HepG2 (cell line): ENCODE measurements around the gene NID1. TPM values are rescaled to one million over a fixed set of nuclear protein-coding genes. Genes with fewer than 3 reads are reported as not detected.

ENCODE experiments used
- ARHGAP35 ChIP-seq: sonication (generic); formaldehyde crosslinking; IDR thresholded peaks from 2 replicates; pipeline ENCODE4 v1.9.0; 2022; ENCODE audit warnings: mild to moderate bottlenecking, inconsistent platforms, moderate library complexity, missing genetic modification reagents, borderline replicate concordance
- ARNT ChIP-seq: fragments of 450-650 bp; IDR thresholded peaks from 2 replicates; pipeline ENCODE4 v1.6.1; 2017
- GFI1 ChIP-seq: sonication (generic); formaldehyde crosslinking; IDR thresholded peaks from 2 replicates; pipeline ENCODE4 v1.5.0; 2020; ENCODE audit warnings: missing genetic modification reagents, mild to moderate bottlenecking, borderline replicate concordance
- HDAC1 ChIP-seq: sonication (generic); formaldehyde crosslinking; IDR thresholded peaks from 2 replicates; pipeline ENCODE4 v1.5.1; 2020; ENCODE audit warnings: mild to moderate bottlenecking, missing genetic modification reagents
- HDAC6 ChIP-seq: fragments of 200-600 bp; sonication (generic); IDR thresholded peaks from 2 replicates; pipeline ENCODE4 v1.7.0; 2017; ENCODE audit warnings: mild to moderate bottlenecking, antibody characterized with exemption, low read length, low read depth
- HES4 ChIP-seq: sonication (generic); formaldehyde crosslinking; IDR thresholded peaks from 2 replicates; pipeline ENCODE4 v1.9.0; 2021; ENCODE audit warnings: mild to moderate bottlenecking, missing genetic modification reagents, borderline replicate concordance
- IRX3 ChIP-seq: sonication (generic); formaldehyde crosslinking; IDR thresholded peaks from 2 replicates; pipeline ENCODE4 v1.8.1; 2023; ENCODE audit warnings: mild to moderate bottlenecking, low read depth, missing genetic modification reagents, borderline replicate concordance
- KDM1A ChIP-seq: IDR thresholded peaks from 2 replicates; pipeline ENCODE4 v1.6.1; 2016; ENCODE audit warnings: missing compliant biosample characterization
- KDM5A ChIP-seq: fragments of 200-600 bp; sonication (generic); IDR thresholded peaks from 2 replicates; pipeline ENCODE4 v1.7.0; 2018; ENCODE audit warnings: antibody characterized with exemption, mild to moderate bottlenecking, low read length, borderline replicate concordance
- KLF13 ChIP-seq: sonication (generic); formaldehyde crosslinking; IDR thresholded peaks from 2 replicates; pipeline ENCODE4 v1.4.0; 2020; ENCODE audit warnings: mild to moderate bottlenecking, missing genetic modification reagents
- NONO ChIP-seq, 2 experiments: fragments of 450-650 bp in 1 of 2; sonication (generic) in 1 of 2; formaldehyde crosslinking in 1 of 2; IDR thresholded peaks in 1 of 2; conservative IDR thresholded peaks in 1 of 2; 2 replicates each; pipeline versions ENCODE4 v1.6.1 to v1.8.0; 2017 to 2022; ENCODE audit warnings: mild to moderate bottlenecking in 1 of 2, missing genetic modification reagents in 1 of 2, moderate library complexity in 1 of 2
- PLRG1 ChIP-seq: fragments of 450-650 bp; conservative IDR thresholded peaks from 2 replicates; pipeline ENCODE4 v1.6.1; 2016
- POLR2A ChIP-seq, 2 experiments: IDR thresholded peaks; 2 replicates each; pipeline ENCODE4 v1.6.1; 2011; ENCODE audit warnings: low read depth in 2 of 2, low read length in 2 of 2, mild to moderate bottlenecking in 1 of 2, moderate library complexity in 1 of 2; ENCODE audit not compliant: insufficient read depth in 1 of 2
- RXRA ChIP-seq: sonication (generic); formaldehyde crosslinking; IDR thresholded peaks from 2 replicates; pipeline ENCODE4 v1.5.1; 2020; ENCODE audit warnings: missing genetic modification reagents
- SAFB2 ChIP-seq: sonication (generic); formaldehyde crosslinking; IDR thresholded peaks from 2 replicates; pipeline ENCODE4 v1.5.1; 2020; ENCODE audit warnings: missing genetic modification reagents, low read depth, mild to moderate bottlenecking, borderline replicate concordance
- SP1 ChIP-seq, 2 experiments: fragments of 450-650 bp in 1 of 2; sonication (generic) in 1 of 2; formaldehyde crosslinking in 1 of 2; IDR thresholded peaks; 2 replicates each; pipeline versions ENCODE4 v1.4.0 to v1.6.1; 2016 to 2020; ENCODE audit warnings: missing genetic modification reagents in 1 of 2
- YEATS2 ChIP-seq: sonication (generic); formaldehyde crosslinking; IDR thresholded peaks from 2 replicates; pipeline ENCODE4 v1.4.0; 2020; ENCODE audit warnings: missing genetic modification reagents, borderline replicate concordance
- ZFP36L2 ChIP-seq: sonication (generic); formaldehyde crosslinking; IDR thresholded peaks from 2 replicates; pipeline ENCODE4 v1.4.0; 2020; ENCODE audit warnings: missing genetic modification reagents
- ZFX ChIP-seq: sonication (generic); formaldehyde crosslinking; IDR thresholded peaks from 2 replicates; pipeline ENCODE4 v1.4.0; 2020; ENCODE audit warnings: mild to moderate bottlenecking, low read depth, missing genetic modification reagents, moderate library complexity
- ZNF138 ChIP-seq: sonication (generic); formaldehyde crosslinking; IDR thresholded peaks from 2 replicates; pipeline ENCODE4 v1.5.0; 2020; ENCODE audit warnings: mild to moderate bottlenecking, low read depth, missing genetic modification reagents
- ZNF446 ChIP-seq: sonication (generic); formaldehyde crosslinking; IDR thresholded peaks from 2 replicates; pipeline ENCODE4 v1.5.0; 2020; ENCODE audit warnings: mild to moderate bottlenecking, missing genetic modification reagents
- polyA plus RNA-seq, 8 experiments: library from polyadenylated mRNA; depleted of rRNA in 3 of 8; stranded (reverse) in 7 of 8; unstranded in 1 of 8; fragments of >200 nt; fragmentation: Illumina TruSeq in 4 of 8; extraction: Trizol in 4 of 8; gene quantifications; 2 replicates each; pipeline versions ENCODE4 v1.2.1 to v1.2.3, GENCODE V29; 2011 to 2016; ENCODE audit warnings: low read depth in 4 of 8, missing spikeins in 1 of 8, mixed read lengths in 1 of 8; ENCODE audit not compliant: insufficient read depth in 1 of 8
- total RNA-seq, 5 experiments: library from RNA; depleted of rRNA; stranded (reverse); fragments of >200 nt; fragmentation: Illumina TruSeq; extraction: Trizol; gene quantifications; 2 replicates each; pipeline ENCODE4 v1.2.3, GENCODE V29; 2016; ENCODE audit warnings: low read depth in 1 of 5
- TF ChIP-seq, protein P1 (sequence below), 2 experiments: sonication (generic) in 1 of 2; formaldehyde crosslinking in 1 of 2; IDR thresholded peaks; 2 replicates each; pipeline versions ENCODE4 v1.4.0 to v1.6.1; 2016 to 2020; ENCODE audit warnings: borderline replicate concordance in 1 of 2, low read depth in 1 of 2, mild to moderate bottlenecking in 1 of 2, missing genetic modification reagents in 1 of 2
- TF ChIP-seq, protein P2 (sequence below): sonication (generic); formaldehyde crosslinking; IDR thresholded peaks from 2 replicates; pipeline ENCODE4 v1.8.0; 2022; ENCODE audit warnings: missing genetic modification reagents, mild to moderate bottlenecking, inconsistent platforms, borderline replicate concordance
- TF ChIP-seq, protein P3 (sequence below): sonication (generic); formaldehyde crosslinking; IDR thresholded peaks from 2 replicates; pipeline ENCODE4 v1.5.0; 2020; ENCODE audit warnings: missing genetic modification reagents, mild to moderate bottlenecking, borderline replicate concordance

The NID1 gene
- total and polyA plus RNA-seq, 2 of the 13 experiments (the other 11 are each of a cell fraction or from before 2014, with no cell fraction given): 50.2 to 56.1 TPM

DNA sequence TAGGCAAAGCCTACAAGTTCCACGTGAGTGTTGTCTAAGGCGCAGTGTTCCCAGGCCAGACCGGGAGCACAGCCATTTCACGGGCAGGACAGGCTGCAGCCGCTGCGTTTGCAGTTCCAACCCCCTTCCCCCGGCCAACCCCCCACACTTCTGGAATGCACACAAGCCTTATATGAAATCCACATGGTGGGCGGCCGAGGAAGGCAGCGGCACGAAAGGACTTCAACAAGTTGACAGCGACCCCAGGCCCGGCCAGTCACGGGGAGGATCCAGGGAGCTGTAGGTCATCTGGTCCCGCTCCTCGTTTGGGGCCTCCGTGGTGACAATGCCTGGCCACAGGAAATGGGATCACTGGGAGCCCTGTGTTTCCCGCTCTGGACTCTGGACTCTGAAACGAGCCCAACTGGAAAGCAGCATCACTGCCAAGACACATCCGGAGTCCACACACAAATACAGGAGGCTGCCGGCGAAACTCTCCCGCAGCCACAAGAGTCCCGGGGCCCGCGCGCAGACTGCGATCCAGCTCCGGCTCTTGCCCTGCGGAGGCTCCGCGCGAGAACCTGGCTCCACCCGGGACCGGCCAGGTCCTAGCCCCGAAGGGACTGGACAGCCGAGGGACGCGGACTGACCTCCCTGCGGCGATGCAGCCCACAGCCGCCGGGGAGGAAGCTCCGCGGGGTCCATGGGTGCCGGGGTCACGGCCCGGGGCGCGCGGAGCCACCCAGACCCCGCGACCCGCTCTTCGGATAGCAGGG is 794 bp downstream of the NID1 start (continued):
- TF ChIP-seq, protein P1, sequence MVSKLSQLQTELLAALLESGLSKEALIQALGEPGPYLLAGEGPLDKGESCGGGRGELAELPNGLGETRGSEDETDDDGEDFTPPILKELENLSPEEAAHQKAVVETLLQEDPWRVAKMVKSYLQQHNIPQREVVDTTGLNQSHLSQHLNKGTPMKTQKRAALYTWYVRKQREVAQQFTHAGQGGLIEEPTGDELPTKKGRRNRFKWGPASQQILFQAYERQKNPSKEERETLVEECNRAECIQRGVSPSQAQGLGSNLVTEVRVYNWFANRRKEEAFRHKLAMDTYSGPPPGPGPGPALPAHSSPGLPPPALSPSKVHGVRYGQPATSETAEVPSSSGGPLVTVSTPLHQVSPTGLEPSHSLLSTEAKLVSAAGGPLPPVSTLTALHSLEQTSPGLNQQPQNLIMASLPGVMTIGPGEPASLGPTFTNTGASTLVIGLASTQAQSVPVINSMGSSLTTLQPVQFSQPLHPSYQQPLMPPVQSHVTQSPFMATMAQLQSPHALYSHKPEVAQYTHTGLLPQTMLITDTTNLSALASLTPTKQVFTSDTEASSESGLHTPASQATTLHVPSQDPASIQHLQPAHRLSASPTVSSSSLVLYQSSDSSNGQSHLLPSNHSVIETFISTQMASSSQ (IDR thresholded peaks at IDR 0.05; ENCODE audit: low read depth): 0 out of 2 replicates have a peak, but pooled peaks have one; percentile 9
- TF ChIP-seq, protein P1 (CRISPR knock-in tag; IDR thresholded peaks at IDR 0.05; ENCODE audit: borderline replicate concordance): peak; percentile 75; the same call in 1 of the 2 replicates
- TF ChIP-seq ZFP36L2 (CRISPR knock-in tag) (peak; percentile 85), ARHGAP35 (CRISPR knock-in tag) (no peak), ARNT (no peak), GFI1 (CRISPR knock-in tag) (peak; percentile 81; the same call in 1 of the 2 replicates), RXRA (peak; percentile 71), HDAC1 (CRISPR knock-in tag) (peak; percentile 87), HES4 (CRISPR knock-in tag) (peak; percentile 83; the same call in 1 of the 2 replicates), ZFX (CRISPR knock-in tag) (peak; percentile 92), KDM1A (CRISPR knock-in tag) (peak; percentile 86), ZNF138 (CRISPR knock-in tag) (peak; percentile 81; the same call in 1 of the 2 replicates), IRX3 (CRISPR knock-in tag) (no peak), SAFB2 (peak; percentile 78; the same call in 1 of the 2 replicates), POLR2A (IDR thresholded peaks at IDR 0.05; ENCODE audit: insufficient read depth in 1 of 2, low read depth in 2 of 2, low read length in 2 of 2) (peak; percentile 91 to 95), ZNF446 (CRISPR knock-in tag) (0 out of 2 replicates have a peak, but pooled peaks have one; percentile 66), NONO (IDR thresholded peaks at IDR 0.05) (no peak), NONO (CRISPR knock-in tag; conservative IDR thresholded peaks at IDR 0.05) (peak; percentile 87), YEATS2 (CRISPR knock-in tag) (no peak; the same call in 1 of the 2 replicates), KDM5A (no peak), HDAC6 (no peak), SP1 (IDR thresholded peaks at IDR 0.05) (no peak), SP1 (CRISPR knock-in tag; IDR thresholded peaks at IDR 0.05) (no peak; the same call in 1 of the 2 replicates), PLRG1 (no peak), KLF13 (CRISPR knock-in tag) (no peak)
- TF ChIP-seq, protein P2, sequence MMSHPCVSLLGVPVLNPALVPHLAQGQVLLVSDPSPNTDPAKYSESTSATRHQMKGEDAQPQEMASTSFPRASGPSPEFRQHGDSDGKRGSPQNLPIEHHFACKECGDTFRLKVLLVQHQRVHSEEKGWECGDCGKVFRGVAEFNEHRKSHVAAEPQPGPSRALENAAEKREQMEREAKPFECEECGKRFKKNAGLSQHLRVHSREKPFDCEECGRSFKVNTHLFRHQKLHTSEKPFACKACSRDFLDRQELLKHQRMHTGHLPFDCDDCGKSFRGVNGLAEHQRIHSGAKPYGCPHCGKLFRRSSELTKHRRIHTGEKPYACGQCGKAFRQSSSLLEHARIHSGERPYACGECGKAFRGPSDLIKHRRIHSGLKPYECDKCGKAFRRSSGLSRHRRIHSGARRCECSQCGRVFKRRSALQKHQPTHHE (CRISPR knock-in tag): peak; percentile 94
- TF ChIP-seq, protein P3, sequence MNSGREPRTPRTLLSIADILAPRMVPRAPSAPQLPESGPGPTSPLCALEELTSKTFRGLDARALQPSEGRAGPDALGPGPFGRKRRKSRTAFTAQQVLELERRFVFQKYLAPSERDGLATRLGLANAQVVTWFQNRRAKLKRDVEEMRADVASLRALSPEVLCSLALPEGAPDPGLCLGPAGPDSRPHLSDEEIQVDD: peak; percentile 81; the same call in 1 of the 2 replicates
